GM12864 (cell line): Measurements from ENCODE around the gene MGAT1.
"Not testable (repeated sequence)": the region's sequence is repeated elsewhere in the genome, so short reads cannot be mapped to it uniquely, and the experiment has no call there.

ENCODE experiments used
- DNase-seq: peaks from one replicate; pipeline ENCODE4 v3.0.0-alpha.2; 2011; ENCODE audit warnings: low read depth
- H3K4me3 ChIP-seq: 2 replicates; pipeline ENCODE4 v1.5.1; 2011; ENCODE audit warnings: mild to moderate bottlenecking, low read depth, low read length, control low read depth
- CTCF ChIP-seq: IDR thresholded peaks from 2 replicates; pipeline ENCODE4 v1.5.1; 2011; ENCODE audit warnings: low read depth, mild to moderate bottlenecking, moderate library complexity, low read length, control low read depth, inconsistent platforms; ENCODE audit errors: missing control alignments

Gene MGAT1

GRCh38 chr5:180744253-180744652 lies 58.4 kb downstream of the MGAT1 start:
- H3K4me3 ChIP-seq, result no peak overlapping the region
- no peak for TF ChIP-seq CTCF

GRCh38 chr5:180742727-180743126 lies 59.9 kb downstream of the MGAT1 start:
- DNase-seq, result no peak
- no peak for TF ChIP-seq CTCF
- H3K4me3 ChIP-seq, result no peak overlapping the region

More at GRCh38 chr5:180744253-180744652, 58.4 kb downstream of the MGAT1 start:
- no peak for DNase-seq

GRCh38 chr5:180740953-180741352 lies 61.7 kb downstream of the MGAT1 start:
- H3K4me3 ChIP-seq, DNase-seq: not testable (repeated sequence)

- DNase-seq, result no peak
- no peak within 1 kb of the TSS for H3K4me3 ChIP-seq
- TF ChIP-seq CTCF, result no peak
These were observed 62.6 kb downstream of the MGAT1 start, which contains the start of gene OR2Y1 for GRCh38 chr5:180739958-180740357. Gene OR2Y1, minus strand, starts transcription at chr5:180740058. Its CDS starts 0 bp downstream, at chr5:180740058.

- no peak for TF ChIP-seq CTCF
- H3K4me3 ChIP-seq, result no peak overlapping the region
- no peak for DNase-seq
These were observed 63.3 kb downstream of the MGAT1 start for GRCh38 chr5:180739271-180739670.

- H3K4me3 ChIP-seq, result no peak overlapping the region
- no peak for DNase-seq
- no peak for TF ChIP-seq CTCF
These were observed 66.1 kb downstream of the MGAT1 start for GRCh38 chr5:180736536-180736935.
